H9 (cell line): Measurements from ENCODE around the gene MMS19. TPM values are rescaled to one million over a fixed set of nuclear protein-coding genes. Genes with fewer than 3 reads are reported as not detected.

Source experiments
- DNase-seq: peaks from one replicate; pipeline ENCODE4 v3.0.0-alpha.2; 2017
- H2AFZ ChIP-seq: one replicate; pipeline ENCODE4 v1.6.1; 2013; ENCODE audit warnings: mild to moderate bottlenecking, low read length, control low read depth, moderate library complexity
- H2AK5ac ChIP-seq: 2 replicates; pipeline ENCODE4 v1.6.1; 2013; ENCODE audit warnings: low read length, control low read depth, mixed read lengths; ENCODE audit not compliant: insufficient read length
- H2BK120ac ChIP-seq: one replicate; pipeline ENCODE4 v1.6.1; 2013; ENCODE audit warnings: low read depth, mild to moderate bottlenecking, low read length, control low read depth, inconsistent platforms; ENCODE audit not compliant: poor library complexity, severe bottlenecking
- H2BK12ac ChIP-seq: 2 replicates; pipeline ENCODE4 v1.6.1; 2013; ENCODE audit warnings: low read length, control low read depth, mixed read lengths, low read depth; ENCODE audit not compliant: insufficient read length
- H2BK15ac ChIP-seq: 2 replicates; pipeline ENCODE4 v1.6.1; 2013; ENCODE audit warnings: low read depth, low read length, control low read depth
- H2BK20ac ChIP-seq: one replicate; pipeline ENCODE4 v1.6.1; 2013; ENCODE audit warnings: low read depth, mild to moderate bottlenecking, low read length, control low read depth, inconsistent platforms; ENCODE audit not compliant: poor library complexity, severe bottlenecking
- H2BK5ac ChIP-seq: 2 replicates; pipeline ENCODE4 v1.6.1; 2013; ENCODE audit warnings: low read length, control low read depth, mixed read lengths; ENCODE audit not compliant: insufficient read length
- H3K14ac ChIP-seq: 2 replicates; pipeline ENCODE4 v1.6.1; 2013; ENCODE audit warnings: low read length, control low read depth; ENCODE audit not compliant: insufficient read depth
- H3K18ac ChIP-seq: 2 replicates; pipeline ENCODE4 v1.6.1; 2013; ENCODE audit warnings: low read depth, mild to moderate bottlenecking, mixed read lengths, low read length, control low read depth; ENCODE audit not compliant: insufficient read length
- H3K23ac ChIP-seq: 2 replicates; pipeline ENCODE4 v1.6.1; 2013; ENCODE audit warnings: low read length, control low read depth, mixed read lengths, low read depth; ENCODE audit not compliant: insufficient read length
- H3K23me2 ChIP-seq: 2 replicates; pipeline ENCODE4 v1.6.1; 2013; ENCODE audit warnings: low read depth, mild to moderate bottlenecking, mixed read lengths, low read length, control low read depth; ENCODE audit not compliant: insufficient read length, poor library complexity, severe bottlenecking
- H3K27ac ChIP-seq: 2 replicates; pipeline ENCODE4 v1.5.1; 2013; ENCODE audit warnings: low read length, control low read depth, mixed read lengths, low read depth; ENCODE audit not compliant: insufficient read length
- H3K27me3 ChIP-seq: 2 replicates; pipeline ENCODE4 v1.6.1; 2013; ENCODE audit warnings: low read length, control low read depth, inconsistent platforms; ENCODE audit not compliant: insufficient read depth
- H3K4ac ChIP-seq: 2 replicates; pipeline ENCODE4 v1.6.1; 2013; ENCODE audit warnings: low read depth, mild to moderate bottlenecking, control low read depth, inconsistent platforms, low read length, moderate library complexity
- H3K4me1 ChIP-seq: 2 replicates; pipeline ENCODE4 v1.6.1; 2013; ENCODE audit warnings: low read length, control low read depth, inconsistent platforms; ENCODE audit not compliant: insufficient read depth
- H3K4me2 ChIP-seq: 2 replicates; pipeline ENCODE4 v1.6.1; 2013; ENCODE audit warnings: low read length, control low read depth, mixed read lengths; ENCODE audit not compliant: insufficient read length, insufficient read depth
- H3K56ac ChIP-seq: 2 replicates; pipeline ENCODE4 v1.6.1; 2013; ENCODE audit warnings: low read depth, mild to moderate bottlenecking, mixed read lengths, low read length, control low read depth; ENCODE audit not compliant: insufficient read length
- H3K79me1 ChIP-seq: 2 replicates; pipeline ENCODE4 v1.6.1; 2013; ENCODE audit warnings: low read depth, mild to moderate bottlenecking, moderate library complexity, low read length, control low read depth, inconsistent platforms; ENCODE audit not compliant: insufficient read depth, poor library complexity, severe bottlenecking
- H3K79me2 ChIP-seq: 2 replicates; pipeline ENCODE4 v1.6.1; 2013; ENCODE audit warnings: low read length, control low read depth, inconsistent platforms; ENCODE audit not compliant: insufficient read depth
- H3K9ac ChIP-seq: 2 replicates; pipeline ENCODE4 v1.6.1; 2013; ENCODE audit warnings: low read length, control low read depth, mixed read lengths; ENCODE audit not compliant: insufficient read length; ENCODE audit errors: extremely low read depth
- H3K9me3 ChIP-seq: one replicate; pipeline ENCODE4 v1.6.1; 2013; ENCODE audit warnings: low read depth, low read length, inconsistent platforms; ENCODE audit not compliant: control insufficient read depth
- H3T11ph ChIP-seq: one replicate; pipeline ENCODE4 v1.6.1; 2013; ENCODE audit warnings: mild to moderate bottlenecking, low read length, control low read depth, inconsistent platforms
- H4K20me1 ChIP-seq: one replicate; pipeline ENCODE4 v1.6.1; 2013; ENCODE audit not compliant: control insufficient read depth, insufficient read length, insufficient read depth
- H4K5ac ChIP-seq: 2 replicates; pipeline ENCODE4 v1.6.1; 2013; ENCODE audit warnings: low read depth, mild to moderate bottlenecking, mixed read lengths, low read length, control low read depth; ENCODE audit not compliant: insufficient read length
- H4K8ac ChIP-seq: replicated peaks from 2 replicates; pipeline ENCODE4 v1.6.1; 2013; ENCODE audit warnings: low read length, control low read depth, mixed read lengths, low read depth; ENCODE audit not compliant: insufficient read length
- H4K91ac ChIP-seq: 2 replicates; pipeline ENCODE4 v1.6.1; 2013; ENCODE audit warnings: low read depth, mild to moderate bottlenecking, moderate library complexity, mixed read lengths, low read length, control low read depth; ENCODE audit not compliant: insufficient read length
- H3K27ac Mint-ChIP-seq, 3 experiments: 2 replicates in 2 of 3; 3 replicates in 1 of 3; pipeline ENCODE4 v1.8.0; 2020 to 2021; ENCODE audit warnings: mixed read lengths in 3 of 3, mild to moderate bottlenecking in 1 of 3, moderate library complexity in 1 of 3
- H3K27me3 Mint-ChIP-seq: 2 replicates; pipeline ENCODE4 v1.8.0; 2021; ENCODE audit warnings: low read depth, mild to moderate bottlenecking, moderate library complexity, mixed read lengths
- H3K36me3 Mint-ChIP-seq, 3 experiments: 2 replicates in 2 of 3; 3 replicates in 1 of 3; pipeline ENCODE4 v1.8.0; 2020 to 2021; ENCODE audit warnings: low read depth in 3 of 3, mixed read lengths in 3 of 3; ENCODE audit not compliant: insufficient read depth in 1 of 3
- H3K4me1 Mint-ChIP-seq, 2 experiments: 2 replicates each; pipeline ENCODE4 v1.8.0; 2020; ENCODE audit warnings: mixed read lengths in 2 of 2
- H3K4me3 Mint-ChIP-seq, 2 experiments: 2 replicates in 1 of 2; 3 replicates in 1 of 2; pipeline ENCODE4 v1.8.0; 2020 to 2021; ENCODE audit warnings: mild to moderate bottlenecking in 2 of 2, mixed read lengths in 2 of 2, moderate library complexity in 1 of 2
- H3K9me3 Mint-ChIP-seq, 2 experiments: 2 replicates in 1 of 2; 3 replicates in 1 of 2; pipeline ENCODE4 v1.8.0; 2020; ENCODE audit warnings: mild to moderate bottlenecking in 2 of 2, mixed read lengths in 2 of 2, moderate library complexity in 1 of 2
- CTCF ChIP-seq: fragments of 200-600 bp; sonication (generic); conservative IDR thresholded peaks from 3 replicates; pipeline ENCODE4 v1.8.0; 2021; ENCODE audit warnings: antibody characterized with exemption, mild to moderate bottlenecking
- WGBS: extraction: QIAGEN DNeasy Blood & Tissue Kit; methylation state at CpG from one replicate; pipeline ENCODE4 v1.1.7; 2013; ENCODE audit warnings: missing lambda C conversion rate, low lambda C conversion rate, mixed read lengths; ENCODE audit not compliant: insufficient read length; ENCODE audit errors: extremely low coverage; 5-methylcytosine and 5-hydroxymethylcytosine counted together
- total RNA-seq: library from RNA; stranded (reverse); gene quantifications from 2 replicates; pipeline ENCODE4 v1.2.1, GENCODE V29; 2021

The MMS19 gene
- total RNA-seq, 1 experiment from 2014 or later, result 102 TPM

GRCh38 chr10:97499561-97500296 lies 1.5 kb upstream of the MMS19 start:
- H3K27me3 Mint-ChIP-seq, result peaks cover 23% of the 10 kb centered on the region
- no peak overlapping the region for H3K27ac Mint-ChIP-seq

More at GRCh38 chr10:97499561-97500296, 1.5 kb upstream of the MMS19 start:
- H2BK120ac ChIP-seq, result no peak overlapping the region
- H2AK5ac ChIP-seq, result no peak overlapping the region
- H2BK20ac ChIP-seq, result no peak overlapping the region
- H3K14ac ChIP-seq, result peak overlapping the region; percentile 82
- H3K4ac ChIP-seq, result no peak overlapping the region
- H2BK5ac ChIP-seq, result no peak overlapping the region
- H3K79me1 ChIP-seq, result no peaks in the 10 kb centered on the region
- H4K20me1 ChIP-seq, result no peaks in the 10 kb centered on the region
- Mint-ChIP-seq H3K36me3 (no peaks in the 10 kb centered on the region; a peak in 2 of 7 replicates), H3K4me3 (peak overlapping the region; percentile 83 to 89), H3K4me1 (peaks cover 33 to 41% of the 10 kb centered on the region in 2 experiments), H3K9me3 (no peaks in the 10 kb centered on the region)
- no peak overlapping the region for H3K23ac ChIP-seq
- H3K18ac ChIP-seq, result no peak overlapping the region
- H2BK12ac ChIP-seq, result no peak overlapping the region
- peaks cover 14% of the 10 kb centered on the region for H3K23me2 ChIP-seq
- H3K79me2 ChIP-seq, result peaks cover 9% of the 10 kb centered on the region; the same call in 1 of the 2 replicates
- no peak overlapping the region for H3K27ac ChIP-seq
- peak overlapping the region; percentile 97 for H3K4me2 ChIP-seq
- no peaks in the 10 kb centered on the region for H3K9me3 ChIP-seq
- no peak overlapping the region for H3K9ac ChIP-seq
- H3K56ac ChIP-seq, result no peak overlapping the region
- no peak overlapping the region for H4K8ac ChIP-seq
- H3K4me1 ChIP-seq, result peaks cover 2% of the 10 kb centered on the region; the same call in 1 of the 2 replicates
- H3T11ph ChIP-seq, result no peak overlapping the region
- DNase-seq, result no peak
- H4K5ac ChIP-seq, result no peak overlapping the region
- TF ChIP-seq CTCF, result no peak
- H3K27me3 ChIP-seq, result peaks cover 9% of the 10 kb centered on the region; the same call in 1 of the 2 replicates
- no peak overlapping the region for H2BK15ac ChIP-seq
- no peak overlapping the region for H2AFZ ChIP-seq
- H4K91ac ChIP-seq, result no peak overlapping the region
- WGBS, result no CpG with 5 or more reads among the region's 41 CpGs
